HG02943 (cell line): ENCODE measurements around the gene RGP1.

Source experiments
- ATAC-seq: cut with Tn5 transposase; IDR thresholded peaks from one replicate; pipeline ENCODE4 v1.9.1; 2021; ENCODE audit warnings: mild to moderate bottlenecking, low read depth, moderate library complexity; ENCODE audit not compliant: unreplicated experiment

RGP1 gene

DNA sequence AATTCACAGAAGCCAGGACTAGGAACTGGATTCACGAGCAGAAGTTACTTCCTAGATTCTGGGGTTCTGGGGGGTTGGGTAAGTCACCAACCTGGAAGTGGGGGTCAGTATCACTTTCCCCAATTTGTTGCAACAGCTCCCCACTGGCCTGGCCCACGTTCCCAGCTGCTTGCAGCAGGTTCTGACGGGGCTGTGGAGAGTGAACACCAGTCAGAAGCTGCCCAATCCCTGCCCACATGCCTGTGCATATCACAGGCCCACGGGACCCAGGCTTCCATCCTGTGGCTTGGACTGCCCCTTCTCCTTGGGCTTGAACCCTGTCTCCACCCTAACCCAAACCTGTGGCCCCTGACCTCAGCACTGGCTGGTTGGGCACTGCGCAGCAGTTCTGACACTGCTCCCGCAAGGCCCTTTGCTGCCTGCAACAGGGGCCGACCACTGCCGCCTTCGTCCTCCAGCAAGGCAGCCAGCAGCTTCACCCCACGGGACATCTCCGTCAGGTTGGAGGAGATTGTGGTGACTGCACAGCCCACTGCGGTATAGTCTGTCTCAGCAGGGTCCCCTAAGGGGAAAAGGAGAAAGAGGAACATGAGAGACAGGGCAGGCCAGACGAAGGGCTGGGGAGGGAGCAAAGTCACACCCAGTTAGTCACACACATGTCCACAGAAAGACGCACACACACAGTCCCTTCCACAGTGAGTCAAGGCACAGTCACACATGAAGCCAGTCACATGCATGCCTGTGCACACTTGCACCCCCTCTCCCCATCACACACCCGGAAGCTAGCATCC is 30.2 kb upstream of the RGP1 start:
- ATAC-seq = no peak

GRCh38 chr9:35719546-35719945 is 29.5 kb upstream of the RGP1 start:
- no peak for ATAC-seq

- ATAC-seq = no peak
These were observed 25.7 kb upstream of the RGP1 start for GRCh38 chr9:35723426-35723825.

GRCh38 chr9:35723908-35724307 is 25.2 kb upstream of the RGP1 start:
- ATAC-seq = no peak

DNA sequence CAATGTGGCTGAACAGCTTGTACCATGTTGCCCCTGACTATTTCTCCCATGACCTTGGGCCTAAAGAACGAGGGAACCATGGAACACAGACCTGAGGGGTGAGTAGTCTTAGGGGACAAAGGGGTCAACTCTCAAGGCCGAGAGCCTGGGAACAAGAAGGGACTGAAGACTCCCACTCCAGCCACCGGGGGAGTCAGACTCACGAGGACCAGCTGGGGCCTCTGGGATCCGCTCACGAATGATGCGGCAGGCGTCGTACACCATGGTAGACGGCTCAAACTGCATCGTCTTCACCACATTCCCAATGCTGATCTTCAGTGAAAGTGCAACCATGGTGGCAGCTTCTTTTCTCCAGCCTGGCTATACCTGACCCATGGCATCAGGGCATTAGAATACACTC is 23.7 kb upstream of the RGP1 start:
- ATAC-seq = no peak

DNA sequence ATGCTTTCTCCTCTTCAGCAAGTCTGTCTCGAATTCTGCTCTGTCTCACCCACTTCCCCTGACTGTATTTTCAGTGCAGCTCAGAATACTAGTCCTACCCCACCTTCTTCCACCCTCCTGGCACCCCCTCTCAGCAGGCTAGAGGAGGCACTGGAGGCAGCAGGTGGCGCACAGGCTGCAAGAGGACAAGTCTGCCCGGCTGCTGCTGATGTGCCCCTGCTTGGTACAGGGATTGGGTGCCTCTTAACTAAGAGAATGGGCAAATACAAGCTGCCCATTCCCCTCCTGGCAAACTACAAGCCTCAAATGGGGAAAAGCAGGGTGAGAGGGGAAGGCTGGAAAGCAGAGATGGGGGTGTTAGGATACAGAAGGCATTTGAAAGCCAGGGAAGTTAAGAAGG is 22.2 kb upstream of the RGP1 start:
- no peak for ATAC-seq

GRCh38 chr9:35727676-35728040 is 21.4 kb upstream of the RGP1 start:
- no peak for ATAC-seq

GRCh38 chr9:35728041-35728971 is 20.8 kb upstream of the RGP1 start:
- no peak for ATAC-seq

- ATAC-seq = no peak
These were observed 20.0 kb upstream of the RGP1 start for GRCh38 chr9:35729101-35729500.

GRCh38 chr9:35729700-35730485 is 19.2 kb upstream of the RGP1 start:
- ATAC-seq = no peak

DNA sequence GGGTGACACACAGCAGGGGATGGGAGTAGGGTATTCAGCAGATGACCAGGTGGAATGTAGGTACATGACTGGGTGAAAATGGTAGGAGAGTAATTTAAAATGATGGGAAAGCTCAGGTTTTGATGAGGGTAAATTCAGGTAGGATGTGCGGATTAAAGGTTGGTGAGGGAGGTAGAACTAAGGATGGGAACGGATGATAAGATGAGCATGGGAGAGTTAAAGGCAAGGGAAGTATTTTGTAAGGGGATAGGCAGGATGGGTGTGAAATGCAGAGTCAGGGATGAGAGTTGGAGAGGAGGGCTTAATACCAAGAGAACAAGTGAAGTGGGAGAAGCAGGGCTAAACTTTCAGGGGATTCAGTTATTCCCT is 18.6 kb upstream of the RGP1 start:
- ATAC-seq = no peak

GRCh38 chr9:35731415-35732184 is 17.5 kb upstream of the RGP1 start:
- no peak for ATAC-seq

GRCh38 chr9:35732185-35732799 is 16.8 kb upstream of the RGP1 start, which contains the start of the genes CREB3 and TLN1:
Gene CREB3, plus strand, starts transcription at chr9:35732666. Its CDS starts 107 bp downstream, at chr9:35732773.
Gene TLN1, minus strand, starts transcription at chr9:35732195. Its CDS starts 6,501 bp downstream, at chr9:35725694.
- ATAC-seq = peak; percentile 75

DNA sequence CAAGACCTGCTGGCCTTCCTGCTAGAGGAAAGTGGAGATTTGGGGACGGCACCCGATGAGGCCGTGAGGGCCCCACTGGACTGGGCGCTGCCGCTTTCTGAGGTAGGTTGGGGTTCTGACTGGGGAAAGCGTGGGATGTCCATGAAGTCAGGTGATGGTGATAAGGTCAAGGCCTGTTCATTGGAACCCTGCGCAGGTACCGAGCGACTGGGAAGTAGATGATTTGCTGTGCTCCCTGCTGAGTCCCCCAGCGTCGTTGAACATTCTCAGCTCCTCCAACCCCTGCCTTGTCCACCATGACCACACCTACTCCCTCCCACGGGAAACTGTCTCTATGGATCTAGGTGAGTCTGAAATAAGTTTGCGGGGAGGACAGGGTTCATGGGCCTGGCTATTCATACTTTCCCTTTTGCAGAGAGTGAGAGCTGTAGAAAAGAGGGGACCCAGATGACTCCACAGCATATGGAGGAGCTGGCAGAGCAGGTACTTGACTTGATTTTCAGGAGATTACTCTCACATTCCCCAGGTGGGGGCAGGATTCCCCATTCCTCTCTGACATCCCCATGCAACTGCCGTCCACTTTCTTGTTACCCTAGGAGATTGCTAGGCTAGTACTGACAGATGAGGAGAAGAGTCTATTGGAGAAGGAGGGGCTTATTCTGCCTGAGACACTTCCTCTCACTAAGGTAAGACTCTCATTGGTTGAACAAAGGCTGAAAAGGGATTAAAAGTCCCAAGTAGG is 16.1 kb upstream of the RGP1 start:
- no peak for ATAC-seq

- no peak for ATAC-seq
These were observed 15.0 kb upstream of the RGP1 start for GRCh38 chr9:35734096-35734495.

DNA sequence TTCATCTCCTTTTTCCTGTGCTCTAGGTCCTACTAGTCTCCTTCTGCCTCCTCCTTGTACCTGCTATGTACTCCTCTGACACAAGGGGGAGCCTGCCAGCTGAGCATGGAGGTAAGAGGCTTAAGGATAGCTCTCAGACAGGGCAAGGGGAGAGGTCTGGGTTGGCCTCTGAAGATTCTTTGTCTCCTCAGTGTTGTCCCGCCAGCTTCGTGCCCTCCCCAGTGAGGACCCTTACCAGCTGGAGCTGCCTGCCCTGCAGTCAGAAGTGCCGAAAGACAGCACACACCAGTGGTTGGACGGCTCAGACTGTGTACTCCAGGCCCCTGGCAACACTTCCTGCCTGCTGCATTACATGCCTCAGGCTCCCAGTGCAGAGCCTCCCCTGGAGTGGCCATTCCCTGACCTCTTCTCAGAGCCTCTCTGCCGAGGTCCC is 12.9 kb upstream of the RGP1 start:
- ATAC-seq = no peak

DNA sequence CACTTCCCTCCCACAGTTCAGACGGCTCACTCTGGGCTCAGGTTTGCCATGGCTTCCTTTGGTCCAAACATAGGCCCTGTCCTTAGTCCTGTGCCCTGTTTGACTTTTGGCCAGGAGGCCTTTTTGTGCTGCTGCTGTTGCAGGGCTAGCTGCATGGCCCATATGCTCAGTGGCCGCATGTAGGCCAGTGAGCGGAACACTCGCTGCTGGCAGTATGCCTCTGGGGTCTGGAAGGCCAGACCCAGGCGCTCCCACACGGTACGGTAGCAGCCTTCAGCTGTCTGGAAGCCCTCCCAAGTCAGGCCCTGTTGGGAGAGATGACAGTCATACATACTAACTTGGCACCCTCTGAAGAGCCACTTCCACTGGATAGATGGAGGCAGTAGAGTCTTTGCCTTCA is 11.9 kb upstream of the RGP1 start:
- no peak for ATAC-seq

DNA sequence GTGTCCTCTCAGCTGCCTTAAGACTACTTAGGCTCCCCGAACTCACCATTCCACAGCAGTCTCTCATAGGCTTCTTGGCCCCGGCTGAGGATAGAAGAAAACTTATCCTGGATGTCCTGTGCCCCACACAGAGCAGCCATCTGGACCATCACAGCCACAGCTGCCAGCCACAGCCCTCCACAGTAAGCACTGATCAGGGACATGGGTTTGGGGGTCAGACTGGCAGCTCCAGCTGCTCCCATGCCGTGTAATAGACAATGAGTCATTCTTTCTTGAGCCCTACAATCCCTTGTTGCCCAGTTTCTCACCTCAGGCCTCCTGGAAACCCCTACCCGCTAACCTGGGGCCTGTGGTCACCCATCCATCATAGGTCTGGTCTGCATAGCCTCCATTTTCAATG is 10.9 kb upstream of the RGP1 start:
- no peak for ATAC-seq

DNA sequence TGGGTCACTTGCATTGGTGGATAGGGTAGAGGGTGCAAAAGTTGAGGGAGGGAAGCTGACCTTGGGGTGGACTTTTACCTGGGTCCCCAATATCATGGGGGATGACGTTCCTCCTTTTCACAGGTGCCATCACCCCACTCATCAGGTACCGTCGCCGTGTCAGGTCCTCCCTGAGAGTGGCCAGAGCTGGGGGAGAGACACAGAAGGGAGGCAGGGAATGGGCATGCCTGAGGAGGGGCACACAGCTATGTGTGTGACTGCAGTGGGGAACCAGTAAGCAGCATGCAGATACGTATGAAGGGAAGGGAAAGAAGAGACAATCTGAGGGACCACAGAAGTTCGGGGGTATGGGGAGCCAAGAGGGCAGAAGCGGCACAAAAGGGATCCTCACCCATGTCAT is 10.2 kb upstream of the RGP1 start:
- no peak for ATAC-seq
